HUES48 (cell line): ENCODE results near the gene CDH11.

Source experiments
- H3K27ac ChIP-seq: one replicate; pipeline ENCODE4 v1.7.0; 2013; ENCODE audit warnings: low read depth, low read length, inconsistent platforms
- H3K27me3 ChIP-seq: 2 replicates; pipeline ENCODE4 v1.6.1; 2013; ENCODE audit warnings: mild to moderate bottlenecking, low read length; ENCODE audit not compliant: control insufficient read depth, insufficient read depth
- H3K36me3 ChIP-seq: 2 replicates; pipeline ENCODE4 v1.6.1; 2013; ENCODE audit warnings: low read length; ENCODE audit not compliant: control insufficient read depth, insufficient read depth
- H3K4me1 ChIP-seq: 2 replicates; pipeline ENCODE4 v1.6.1; 2013; ENCODE audit warnings: mild to moderate bottlenecking, low read length; ENCODE audit not compliant: control insufficient read depth, insufficient read depth
- H3K4me3 ChIP-seq: 2 replicates; pipeline ENCODE4 v1.5.1; 2013; ENCODE audit warnings: mild to moderate bottlenecking, low read depth, low read length
- H3K9ac ChIP-seq: 2 replicates; pipeline ENCODE4 v1.6.1; 2013; ENCODE audit warnings: mild to moderate bottlenecking, low read depth, low read length, moderate library complexity
- H3K9me3 ChIP-seq: 2 replicates; pipeline ENCODE4 v1.6.1; 2013; ENCODE audit warnings: low read length; ENCODE audit not compliant: control insufficient read depth, insufficient read depth

Gene CDH11

DNA sequence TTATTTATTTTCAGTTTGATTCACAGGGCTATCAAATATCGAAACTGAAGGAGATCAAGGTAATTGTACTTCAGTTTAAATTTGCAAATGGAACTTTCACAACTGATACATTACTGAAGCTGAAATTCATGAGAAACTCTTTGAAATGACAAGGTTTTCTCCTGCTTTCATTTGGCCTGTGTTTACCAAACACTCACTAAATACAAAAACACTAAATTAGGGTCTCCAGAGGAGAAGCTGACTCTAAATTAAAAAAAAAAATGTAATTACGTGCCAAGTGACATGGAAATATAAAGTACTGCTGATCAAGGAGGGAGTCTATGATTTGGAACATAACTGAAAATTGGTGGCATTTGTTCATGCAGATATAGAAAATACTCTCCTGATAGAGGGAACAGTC is 205.8 kb downstream of the CDH11 start:
- Histone ChIP-seq H3K4me1 (no peaks in the 10 kb centered on the region; the same call in 1 of the 2 replicates), H3K4me3 (no peak overlapping the region), H3K27me3 (no peaks in the 10 kb centered on the region), H3K36me3 (no peaks in the 10 kb centered on the region), H3K27ac (no peak overlapping the region), H3K9me3 (no peaks in the 10 kb centered on the region), H3K9ac (no peak overlapping the region)

DNA sequence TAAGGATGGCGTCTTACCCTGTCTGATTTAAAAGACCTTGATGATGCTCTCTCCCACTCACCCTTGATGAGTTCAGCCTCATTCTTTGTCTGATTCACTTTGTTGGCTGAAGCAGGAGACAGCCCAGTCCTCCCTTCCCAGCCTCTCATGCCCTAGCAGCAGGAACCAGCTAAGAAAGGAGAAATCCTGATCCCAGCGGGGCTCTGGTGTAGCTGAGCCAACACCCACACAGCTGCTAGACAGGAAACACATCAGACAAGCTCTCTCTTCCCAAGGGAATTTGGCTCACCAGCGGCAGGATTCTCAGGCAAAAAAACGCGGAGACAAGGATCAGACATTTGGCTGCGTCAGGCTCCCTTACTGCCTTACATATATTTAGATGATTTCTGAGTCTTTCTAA is 211.5 kb downstream of the CDH11 start:
- Histone ChIP-seq H3K4me1 (no peaks in the 10 kb centered on the region), H3K9me3 (no peaks in the 10 kb centered on the region), H3K27me3 (no peaks in the 10 kb centered on the region), H3K9ac (no peak overlapping the region), H3K36me3 (no peaks in the 10 kb centered on the region), H3K4me3 (no peak overlapping the region), H3K27ac (no peak overlapping the region)

DNA sequence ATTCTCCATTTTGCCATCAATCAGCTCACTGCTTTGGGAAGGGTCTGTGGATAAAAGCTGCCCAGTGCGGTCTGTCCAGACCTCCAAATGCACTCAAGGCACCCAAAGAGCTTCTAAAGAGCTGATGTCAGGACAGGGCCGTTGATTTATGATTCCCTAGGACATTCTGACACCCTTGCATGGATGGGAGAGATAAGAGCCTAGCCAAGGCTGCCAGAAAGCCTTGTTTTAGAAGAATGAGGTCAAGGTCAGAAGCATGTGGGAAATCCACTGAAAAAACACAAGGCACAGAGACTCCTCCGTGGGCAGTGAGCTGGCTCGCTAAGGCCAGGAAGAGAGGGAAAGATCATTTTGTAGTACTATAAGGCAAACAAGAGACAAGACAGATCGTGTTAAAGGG is 214.0 kb downstream of the CDH11 start:
- Histone ChIP-seq H3K9me3 (no peaks in the 10 kb centered on the region), H3K9ac (no peak overlapping the region), H3K36me3 (no peaks in the 10 kb centered on the region), H3K27ac (no peak overlapping the region), H3K27me3 (no peaks in the 10 kb centered on the region), H3K4me1 (no peaks in the 10 kb centered on the region), H3K4me3 (no peak overlapping the region)

DNA sequence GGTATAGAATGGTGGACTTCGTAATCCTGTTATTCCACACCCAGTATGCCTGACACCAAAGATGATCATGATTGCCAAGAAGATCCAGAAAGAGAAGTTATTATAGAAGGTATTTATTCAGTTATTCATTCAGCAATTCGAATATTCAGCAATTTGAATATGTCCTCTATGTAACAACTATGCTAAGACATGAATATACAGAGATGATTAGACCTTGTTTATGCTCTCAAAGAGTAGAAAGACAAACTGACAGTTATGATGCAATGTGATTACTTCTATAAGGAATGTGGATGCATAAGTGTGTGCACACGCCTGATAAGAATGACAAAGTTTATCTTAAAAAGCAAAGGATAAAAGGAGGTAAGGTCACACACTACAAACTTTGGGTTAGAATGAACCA is 218.1 kb downstream of the CDH11 start:
- Histone ChIP-seq H3K27me3 (no peaks in the 10 kb centered on the region), H3K9ac (no peak overlapping the region), H3K4me1 (no peaks in the 10 kb centered on the region), H3K4me3 (no peak overlapping the region), H3K9me3 (no peaks in the 10 kb centered on the region), H3K27ac (no peak overlapping the region), H3K36me3 (no peaks in the 10 kb centered on the region)

DNA sequence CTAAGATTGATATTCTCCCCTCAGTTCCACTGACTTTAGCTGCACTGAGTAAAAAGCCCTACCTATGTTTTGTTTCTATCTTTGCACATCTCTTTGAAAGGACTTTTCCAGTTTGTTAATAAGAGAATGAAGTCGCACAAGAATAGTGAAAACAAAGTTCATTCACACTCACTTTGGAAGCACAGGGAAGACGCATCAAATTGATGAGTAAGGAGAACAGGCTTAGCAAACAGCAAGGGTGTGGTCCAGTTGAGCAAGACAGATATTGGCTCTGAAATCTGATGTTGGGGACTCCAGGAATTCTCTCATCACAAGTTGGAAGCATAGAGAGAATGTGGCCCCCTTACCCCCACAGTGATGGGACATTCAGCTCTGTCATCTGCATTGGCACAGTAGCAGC is 221.3 kb downstream of the CDH11 start:
- Histone ChIP-seq H3K4me3 (no peak overlapping the region), H3K27me3 (no peaks in the 10 kb centered on the region), H3K4me1 (no peaks in the 10 kb centered on the region), H3K9ac (no peak overlapping the region), H3K9me3 (no peaks in the 10 kb centered on the region), H3K36me3 (no peaks in the 10 kb centered on the region), H3K27ac (no peak overlapping the region)

DNA sequence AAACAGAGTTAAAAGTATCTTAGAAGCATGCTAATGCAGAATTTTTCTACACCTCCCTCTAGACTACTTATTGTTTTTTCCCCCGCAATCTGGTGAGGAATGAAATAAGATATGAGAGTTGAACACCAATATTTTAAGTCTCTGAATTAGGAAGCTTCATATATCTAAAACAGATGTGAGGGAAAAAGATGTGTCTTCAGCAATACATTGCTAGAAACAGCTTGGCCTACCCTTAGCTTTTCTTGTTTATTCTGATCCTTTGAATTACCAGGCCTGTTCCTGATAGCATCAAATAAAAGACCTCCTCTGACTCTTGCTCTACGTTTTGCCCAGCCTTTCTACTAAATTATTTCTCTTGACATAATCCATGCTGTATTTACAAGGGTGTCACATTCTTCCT is 221.8 kb downstream of the CDH11 start:
- H3K27ac ChIP-seq, result no peak overlapping the region
- H3K4me1 ChIP-seq, result no peaks in the 10 kb centered on the region
- no peak overlapping the region for H3K4me3 ChIP-seq
- no peak overlapping the region for H3K9ac ChIP-seq
- no peaks in the 10 kb centered on the region for H3K27me3 ChIP-seq
- H3K9me3 ChIP-seq, result no peaks in the 10 kb centered on the region
- H3K36me3 ChIP-seq, result no peaks in the 10 kb centered on the region

DNA sequence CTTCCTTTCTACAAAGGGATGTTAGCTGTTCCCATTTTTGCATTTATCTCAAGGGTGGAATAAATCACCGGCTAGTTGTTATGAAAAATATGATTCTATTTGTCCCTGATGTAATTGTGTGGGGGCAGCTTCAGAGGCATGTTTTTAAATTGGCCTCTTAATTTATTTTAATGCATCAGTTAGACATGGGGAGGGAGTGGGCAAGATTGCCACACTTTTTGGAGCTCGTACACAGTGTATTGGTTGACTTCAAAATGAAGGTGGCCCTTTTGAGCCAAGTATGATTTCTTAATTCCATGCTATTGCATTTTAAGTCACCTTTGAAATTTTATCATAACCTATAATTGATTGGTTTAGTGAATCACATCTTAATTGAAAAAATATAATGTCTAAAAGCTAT is 223.7 kb downstream of the CDH11 start:
- Histone ChIP-seq H3K9ac (no peak overlapping the region), H3K4me3 (no peak overlapping the region), H3K27me3 (no peaks in the 10 kb centered on the region), H3K27ac (no peak overlapping the region), H3K36me3 (no peaks in the 10 kb centered on the region), H3K4me1 (no peaks in the 10 kb centered on the region), H3K9me3 (no peaks in the 10 kb centered on the region)
